SK-N-MC (cell line): Measurements from ENCODE around the gene RMND5A.
"Not testable (repeated sequence)": the region's sequence is repeated elsewhere in the genome, so short reads cannot be mapped to it uniquely, and the experiment has no call there.

Experiments
- EZH2 ChIP-seq: fragments of 200-600 bp; sonication (generic); IDR thresholded peaks from one replicate; pipeline ENCODE4 v1.6.1; 2017; ENCODE audit warnings: antibody characterized with exemption
- POLR2AphosphoS5 ChIP-seq: IDR thresholded peaks from 2 replicates; pipeline ENCODE4 v1.6.1; 2012; ENCODE audit warnings: mild to moderate bottlenecking, low read depth, low read length, borderline replicate concordance

GRCh38 chr2:86734896-86735295, 14.8 kb downstream of the RMND5A start:
- not testable (repeated sequence) for TF ChIP-seq EZH2, POLR2AphosphoS5
